ENCODE measurements around the gene DEPP1. TPM values are rescaled to one million over a fixed set of nuclear protein-coding genes. Genes with fewer than 3 reads are reported as not detected.

Gene DEPP1
- total and polyA plus RNA-seq, 10 of the 15 experiments (the other 5 are each of a cell fraction or from before 2014, with no cell fraction given): 1.7 to 12.1 (median 7.3) TPM

GRCh38 chr10:44975431-44976331, 2.9 kb downstream of the DEPP1 start:
- no peak for FAIRE-seq
- ChIA-PET SMC1A (ENCODE audit: uncharacterized antibody, unreplicated experiment) (interaction anchor here (0.5 to 2.4 kb wide), 12 partner anchors 9 to 1028 kb away, joined by 3 to 25 read pairs (median 3); no protein-coding TSS in a partner anchor), POLR2A (interaction anchor here (0.6 to 7.4 kb wide), 7 partner anchors 10 to 43 kb away, joined by 3 to 110 read pairs (median 4); partner anchors contain the start of gene RASSF4), CTCF (interaction anchor here (0.6 to 10.1 kb wide), 13 partner anchors 9 to 80 kb away, joined by 3 to 181 read pairs (median 3); no protein-coding TSS in a partner anchor), RAD21 (ENCODE audit: unreplicated experiment) (interaction anchor here (0.6 to 7.7 kb wide), 7 partner anchors 10 to 42 kb away, joined by 3 to 124 read pairs (median 9); partner anchors contain the start of gene RASSF4)
- H3K9me3 ChIP-seq (replicated peaks; ENCODE audit: control insufficient read depth, insufficient read depth, low read length): no peaks in the 10 kb centered on the region
- no peak overlapping the region for H3K4me3 ChIP-seq
- peak overlapping the region; percentile 80 for H3K27ac ChIP-seq (ENCODE audit: control insufficient read depth, insufficient read depth)
- BruUV-seq (replicated peaks): no TSS peak
- in situ Hi-C loops (cut with MboI) (loop anchor here (5.0 kb wide), 1 partner anchor 43 kb away; no protein-coding TSS in a partner anchor), intact Hi-C loops (cut with micrococcal nuclease; ENCODE audit: unreplicated experiment) (loop anchor here (1.0 to 2.0 kb wide), 3 partner anchors 9 to 43 kb away; partner anchors contain the start of gene RASSF4)
- H3K9ac ChIP-seq (ENCODE audit: control insufficient read depth, insufficient read depth, low read length): peak overlapping the region; percentile 49
- H3K27me3 ChIP-seq (replicated peaks in 1 of 2; ENCODE audit: control insufficient read depth in 2 of 2, insufficient read depth in 2 of 2, low read length in 1 of 2): no peaks in the 10 kb centered on the region
- H3K4me2 ChIP-seq (ENCODE audit: control insufficient read depth, insufficient read depth): peak overlapping the region; percentile 57
- no peak for DNase-seq (ENCODE audit: low read depth, low spot score)
- peaks cover 11% of the 10 kb centered on the region for H3K79me2 ChIP-seq (ENCODE audit: control insufficient read depth, insufficient read depth, low read length)
- H4K20me1 ChIP-seq (ENCODE audit: control insufficient read depth, insufficient read depth): no peaks in the 10 kb centered on the region
- peaks cover 0 to 7% of the 10 kb centered on the region in 2 experiments; a peak in 2 of 4 replicates for H3K36me3 ChIP-seq (ENCODE audit: control insufficient read depth in 2 of 2, insufficient read depth in 2 of 2, low read length in 1 of 2)
- WGBS (ENCODE audit: insufficient coverage, insufficient replicate concordance, low lambda C conversion rate, missing lambda C conversion rate): 29% methylated on average over 10 of the region's 10 CpGs
- ATAC-seq: peak; percentile 2
- H3K4me1 ChIP-seq (ENCODE audit: control insufficient read depth, insufficient read depth, low read length): peaks cover 59% of the 10 kb centered on the region
- no peak overlapping the region for H2AFZ ChIP-seq (ENCODE audit: control insufficient read depth, low read depth, low read length)
- TF ChIP-seq RELA (IDR thresholded peaks at IDR 0.05; ENCODE audit: borderline replicate concordance, partially characterized antibody): peak; percentile 17
- no peak for TF ChIP-seq ATF7 (IDR thresholded peaks at IDR 0.05; ENCODE audit: low read depth)
- no peak for TF ChIP-seq SREBF2 (IDR thresholded peaks at IDR 0.05; ENCODE audit: low read length)
- TF ChIP-seq NRF1 (conservative IDR thresholded peaks at IDR 0.05; ENCODE audit: low read depth, low read length): no peak
- no peak for TF ChIP-seq ZNF217 (IDR thresholded peaks at IDR 0.05)
- no peak for TF ChIP-seq FOS (IDR thresholded peaks at IDR 0.05; ENCODE audit: borderline replicate concordance, extremely low read depth, insufficient read length)
- no peak for TF ChIP-seq DPF2 (IDR thresholded peaks at IDR 0.05)
- no peak for TF ChIP-seq EP300 (IDR thresholded peaks at IDR 0.05; ENCODE audit: borderline replicate concordance in 1 of 2, control insufficient read depth in 1 of 2, low read depth in 2 of 2, low read length in 2 of 2)
- TF ChIP-seq CHD2 (IDR thresholded peaks at IDR 0.05; ENCODE audit: borderline replicate concordance, low read depth, low read length): no peak
- peak in 1 of 3 experiments; percentile 13; a peak in 1 of 6 replicates for TF ChIP-seq CTCF (IDR thresholded peaks at IDR 0.05 in 2 of 3, conservative IDR thresholded peaks at IDR 0.05 in 1 of 3; ENCODE audit: control insufficient read depth in 2 of 3, extremely low read depth in 1 of 3, insufficient read depth in 1 of 3, low read depth in 3 of 3, low read length in 3 of 3)
- 0 out of 2 replicates have a peak, but pooled peaks have one; percentile 24 for TF ChIP-seq CBFB (IDR thresholded peaks at IDR 0.05; ENCODE audit: low read depth)
- TF ChIP-seq SPI1 (IDR thresholded peaks at IDR 0.05; ENCODE audit: borderline replicate concordance, insufficient read depth, low read depth, low read length): no peak
- no peak for TF ChIP-seq WRNIP1 (IDR thresholded peaks at IDR 0.05; ENCODE audit: borderline replicate concordance, low read depth, low read length)
- TF ChIP-seq NFYA (IDR thresholded peaks at IDR 0.05; ENCODE audit: borderline replicate concordance, low read depth, low read length): no peak
- TF ChIP-seq MEF2B (IDR thresholded peaks at IDR 0.05; ENCODE audit: partially characterized antibody, poor library complexity, severe bottlenecking): peak; percentile 76
- TF ChIP-seq ZNF622 (IDR thresholded peaks at IDR 0.05): no peak
- TF ChIP-seq JUND (IDR thresholded peaks at IDR 0.05; ENCODE audit: low read depth, low read length): no peak
- TF ChIP-seq NBN (IDR thresholded peaks at IDR 0.05): no peak
- no peak for TF ChIP-seq USF2 (IDR thresholded peaks at IDR 0.05; ENCODE audit: borderline replicate concordance, low read depth, low read length)
